ENCODE data around the gene EPOP.
A peak's percentile ranks its signal among the peaks of the same experiment; 100 is the strongest.

Gene EPOP

DNA sequence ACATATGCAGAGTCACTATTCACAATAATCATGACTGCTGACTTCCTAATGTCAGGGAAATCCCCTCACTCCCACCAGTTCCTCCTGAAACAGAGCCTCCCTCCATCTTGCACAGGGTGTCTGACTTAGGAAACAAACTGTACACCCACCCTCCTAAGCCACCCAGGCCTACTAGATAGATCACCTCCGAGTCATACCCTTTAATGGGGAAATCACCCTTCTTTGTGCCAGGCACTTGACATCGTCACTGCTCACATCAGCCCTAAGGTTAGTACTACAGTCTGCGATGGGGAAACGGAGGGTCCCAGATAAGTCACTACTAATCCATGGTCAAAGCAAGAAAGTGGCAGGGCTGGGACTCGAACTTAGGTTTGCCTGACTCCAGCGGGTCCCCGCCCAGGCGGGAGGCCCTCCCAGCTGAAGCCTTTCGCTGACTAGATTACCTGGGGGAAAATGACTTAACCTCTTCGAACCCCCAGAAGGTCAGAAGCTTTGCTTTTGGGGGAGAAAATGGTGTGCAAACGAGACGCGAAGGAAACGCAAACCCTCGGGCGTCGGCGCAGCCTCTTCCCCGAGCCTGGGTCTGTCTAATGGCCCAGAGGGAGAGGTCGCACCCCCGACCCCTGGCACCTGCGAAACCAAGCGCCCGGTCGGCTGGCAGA lies 26.9 kb upstream of the EPOP start:
- TF ChIP-seq, protein P1, sequence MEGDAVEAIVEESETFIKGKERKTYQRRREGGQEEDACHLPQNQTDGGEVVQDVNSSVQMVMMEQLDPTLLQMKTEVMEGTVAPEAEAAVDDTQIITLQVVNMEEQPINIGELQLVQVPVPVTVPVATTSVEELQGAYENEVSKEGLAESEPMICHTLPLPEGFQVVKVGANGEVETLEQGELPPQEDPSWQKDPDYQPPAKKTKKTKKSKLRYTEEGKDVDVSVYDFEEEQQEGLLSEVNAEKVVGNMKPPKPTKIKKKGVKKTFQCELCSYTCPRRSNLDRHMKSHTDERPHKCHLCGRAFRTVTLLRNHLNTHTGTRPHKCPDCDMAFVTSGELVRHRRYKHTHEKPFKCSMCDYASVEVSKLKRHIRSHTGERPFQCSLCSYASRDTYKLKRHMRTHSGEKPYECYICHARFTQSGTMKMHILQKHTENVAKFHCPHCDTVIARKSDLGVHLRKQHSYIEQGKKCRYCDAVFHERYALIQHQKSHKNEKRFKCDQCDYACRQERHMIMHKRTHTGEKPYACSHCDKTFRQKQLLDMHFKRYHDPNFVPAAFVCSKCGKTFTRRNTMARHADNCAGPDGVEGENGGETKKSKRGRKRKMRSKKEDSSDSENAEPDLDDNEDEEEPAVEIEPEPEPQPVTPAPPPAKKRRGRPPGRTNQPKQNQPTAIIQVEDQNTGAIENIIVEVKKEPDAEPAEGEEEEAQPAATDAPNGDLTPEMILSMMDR (IDR thresholded peaks at IDR 0.05; ENCODE audit: borderline replicate concordance, insufficient read depth, low read depth, low read length), result no peak
- peak overlapping the region; percentile 56 for H3K4me3 ChIP-seq (ENCODE audit: low read depth, low read length)

- TF ChIP-seq, protein P1 (IDR thresholded peaks at IDR 0.05; ENCODE audit: borderline replicate concordance, insufficient read depth, low read depth, low read length), result no peak
- no peak overlapping the region for H3K4me3 ChIP-seq (ENCODE audit: low read depth, low read length)
Measured at GRCh38 chr17:38698760-38699159, 24.0 kb upstream of the EPOP start.

- TF ChIP-seq, protein P1 (IDR thresholded peaks at IDR 0.05; ENCODE audit: borderline replicate concordance, insufficient read depth, low read depth, low read length), result no peak
Measured at GRCh38 chr17:38697061-38697820, 22.5 kb upstream of the EPOP start.

DNA sequence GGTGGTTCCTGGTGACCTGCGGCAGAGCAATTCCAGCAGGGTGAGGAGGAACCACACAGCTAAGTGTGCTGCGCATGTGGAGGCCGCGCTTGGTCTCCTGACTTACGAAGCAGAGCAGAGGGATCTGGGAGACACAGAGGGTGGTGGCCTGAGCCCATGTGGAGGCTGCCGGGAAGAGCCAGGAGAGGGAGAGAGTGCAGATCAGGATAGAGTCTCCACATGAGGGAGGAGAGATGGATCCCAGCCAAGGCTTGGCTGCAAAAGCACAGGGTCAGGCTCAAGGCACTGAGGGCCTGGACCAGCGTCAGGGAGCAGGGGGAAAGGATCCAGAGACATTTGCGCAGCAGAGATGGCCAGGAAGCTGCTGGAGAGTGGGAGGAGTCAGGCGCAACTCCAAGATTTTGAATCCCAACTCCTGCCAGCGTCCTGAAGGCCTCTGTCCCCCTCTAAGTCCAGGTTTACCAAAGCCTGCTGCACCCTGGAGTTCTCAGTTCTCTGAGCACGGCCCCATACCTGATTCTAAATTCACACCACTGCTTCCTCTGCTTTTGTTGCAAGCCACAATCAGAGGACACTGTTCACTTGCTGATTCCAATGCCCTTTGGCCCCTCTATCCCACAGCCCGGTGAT lies 19.1 kb upstream of the EPOP start:
- H3K4me3 ChIP-seq (ENCODE audit: low read depth, low read length), result no peak overlapping the region
- TF ChIP-seq, protein P1 (IDR thresholded peaks at IDR 0.05; ENCODE audit: borderline replicate concordance, insufficient read depth, low read depth, low read length), result no peak

More at GRCh38 chr17:38697061-38697820, 22.5 kb upstream of the EPOP start:
- no peak overlapping the region for H3K4me3 ChIP-seq (ENCODE audit: low read depth, low read length)

DNA sequence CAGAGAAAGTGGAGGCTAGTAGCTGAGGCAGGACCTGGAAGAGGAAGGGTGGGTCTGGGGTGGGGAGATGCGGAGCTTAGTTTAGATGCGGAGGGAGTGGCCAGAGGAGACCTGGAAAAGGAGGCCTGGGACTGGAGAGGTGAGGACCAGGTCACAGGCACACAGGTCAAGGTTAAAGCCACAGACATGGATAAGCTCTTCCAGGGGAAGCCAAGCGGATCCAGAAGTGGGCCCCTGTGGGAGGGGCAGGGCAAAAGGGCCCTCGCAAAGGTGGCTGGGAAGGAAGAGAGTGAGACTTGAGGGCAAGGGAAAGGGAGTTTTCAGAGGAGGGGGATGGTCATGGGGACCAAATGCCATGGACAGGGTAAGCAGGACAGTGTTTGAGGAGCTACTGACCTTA lies 16.4 kb upstream of the EPOP start:
- no peak overlapping the region for H3K4me3 ChIP-seq (ENCODE audit: low read depth, low read length)
- TF ChIP-seq, protein P1 (IDR thresholded peaks at IDR 0.05; ENCODE audit: borderline replicate concordance, insufficient read depth, low read depth, low read length), result no peak

DNA sequence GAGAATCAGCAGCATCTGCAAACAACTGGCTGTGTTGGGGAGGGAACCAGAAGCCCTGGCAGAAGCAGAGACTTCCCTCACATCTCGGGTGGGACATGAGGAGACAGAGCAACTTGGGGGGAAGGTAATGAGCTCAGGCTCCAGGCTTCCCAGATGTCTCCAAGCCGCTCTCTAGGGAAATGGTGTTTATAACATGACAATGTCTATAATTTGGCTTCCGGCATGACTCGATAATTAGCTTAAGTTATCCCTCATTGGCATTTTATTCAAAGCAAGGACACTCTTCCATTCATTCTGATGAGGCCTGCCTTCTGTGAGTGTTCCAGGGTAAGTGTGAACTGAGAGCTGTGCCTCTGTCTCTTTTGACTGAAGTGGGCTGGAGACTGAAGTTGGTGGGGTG lies 15.6 kb upstream of the EPOP start:
- TF ChIP-seq, protein P1 (IDR thresholded peaks at IDR 0.05; ENCODE audit: borderline replicate concordance, insufficient read depth, low read depth, low read length), result no peak
- no peak overlapping the region for H3K4me3 ChIP-seq (ENCODE audit: low read depth, low read length)

Measured in GM12875 (cell line).